GM06990 (cell line): ENCODE data around the gene ARHGAP26.

ENCODE experiments used
- DNase-seq: peaks from one replicate; pipeline ENCODE4 v3.0.0-alpha.2; 2011; ENCODE audit not compliant: insufficient read length; ENCODE audit errors: extremely low read depth
- H3K27me3 ChIP-seq: replicated peaks from 2 replicates; pipeline ENCODE4 v1.6.0; 2011; ENCODE audit warnings: low read length; ENCODE audit not compliant: control insufficient read depth, insufficient read depth
- H3K36me3 ChIP-seq: 2 replicates; pipeline ENCODE4 v1.5.1; 2011; ENCODE audit warnings: low read length; ENCODE audit not compliant: control insufficient read depth, insufficient read depth
- H3K4me3 ChIP-seq: replicated peaks from 2 replicates; pipeline ENCODE4 v1.5.1; 2011; ENCODE audit warnings: low read depth, mild to moderate bottlenecking, control low read depth, low read length
- TF ChIP-seq, protein P1 (sequence below): IDR thresholded peaks from 2 replicates; pipeline ENCODE4 v1.5.1; 2011; ENCODE audit warnings: low read length, control low read depth, mild to moderate bottlenecking, inconsistent platforms; ENCODE audit not compliant: insufficient read depth, poor library complexity, severe bottlenecking

Gene ARHGAP26

DNA sequence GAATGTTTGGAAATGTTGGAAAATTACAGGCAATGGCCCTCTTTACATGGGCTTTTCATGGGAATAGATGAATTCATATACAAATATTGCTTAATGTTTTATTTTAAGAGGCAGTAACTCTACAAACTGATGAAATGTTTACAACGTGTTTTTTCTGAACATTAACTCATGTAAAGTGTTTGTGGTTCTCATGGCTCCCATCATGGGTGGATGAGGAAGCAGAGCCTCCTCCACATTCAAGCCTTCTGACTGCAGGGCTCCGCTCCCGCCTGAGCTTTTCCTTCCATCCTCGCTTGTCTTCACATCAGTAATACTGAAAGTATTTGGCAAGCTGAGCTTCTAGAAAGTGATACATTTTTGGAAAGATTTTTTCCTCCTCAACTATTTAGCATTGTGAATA is 204.2 kb downstream of the ARHGAP26 start:
- DNase-seq: no peak

DNA sequence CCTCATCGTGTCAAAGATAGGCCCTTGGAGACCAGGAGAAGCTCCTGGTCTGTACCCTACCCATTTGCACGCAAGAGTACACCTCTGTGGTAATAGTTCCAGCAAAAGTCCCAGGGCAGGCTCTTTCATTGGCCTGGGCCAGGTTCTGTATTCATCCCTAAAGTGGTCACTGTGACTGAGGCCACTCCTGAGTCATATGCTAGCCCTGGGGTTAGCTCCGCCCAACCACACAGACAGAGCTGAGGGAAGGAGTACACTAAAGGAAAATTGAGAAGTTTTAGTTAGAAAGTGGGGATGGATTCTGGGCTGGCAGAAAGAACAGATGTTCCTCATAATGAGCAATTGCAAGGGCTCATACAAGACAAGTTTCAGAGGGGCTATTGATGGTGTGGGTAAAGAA is 206.7 kb downstream of the ARHGAP26 start:
- no peak overlapping the region for H3K4me3 ChIP-seq
- no peaks in the 10 kb centered on the region for H3K36me3 ChIP-seq
- no peak for DNase-seq
- TF ChIP-seq, protein P1, sequence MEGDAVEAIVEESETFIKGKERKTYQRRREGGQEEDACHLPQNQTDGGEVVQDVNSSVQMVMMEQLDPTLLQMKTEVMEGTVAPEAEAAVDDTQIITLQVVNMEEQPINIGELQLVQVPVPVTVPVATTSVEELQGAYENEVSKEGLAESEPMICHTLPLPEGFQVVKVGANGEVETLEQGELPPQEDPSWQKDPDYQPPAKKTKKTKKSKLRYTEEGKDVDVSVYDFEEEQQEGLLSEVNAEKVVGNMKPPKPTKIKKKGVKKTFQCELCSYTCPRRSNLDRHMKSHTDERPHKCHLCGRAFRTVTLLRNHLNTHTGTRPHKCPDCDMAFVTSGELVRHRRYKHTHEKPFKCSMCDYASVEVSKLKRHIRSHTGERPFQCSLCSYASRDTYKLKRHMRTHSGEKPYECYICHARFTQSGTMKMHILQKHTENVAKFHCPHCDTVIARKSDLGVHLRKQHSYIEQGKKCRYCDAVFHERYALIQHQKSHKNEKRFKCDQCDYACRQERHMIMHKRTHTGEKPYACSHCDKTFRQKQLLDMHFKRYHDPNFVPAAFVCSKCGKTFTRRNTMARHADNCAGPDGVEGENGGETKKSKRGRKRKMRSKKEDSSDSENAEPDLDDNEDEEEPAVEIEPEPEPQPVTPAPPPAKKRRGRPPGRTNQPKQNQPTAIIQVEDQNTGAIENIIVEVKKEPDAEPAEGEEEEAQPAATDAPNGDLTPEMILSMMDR: no peak
- no peaks in the 10 kb centered on the region for H3K27me3 ChIP-seq

More for the DNA sequence above, 204.2 kb downstream of the ARHGAP26 start:
- H3K27me3 ChIP-seq: no peaks in the 10 kb centered on the region
- no peaks in the 10 kb centered on the region for H3K36me3 ChIP-seq
- no peak overlapping the region for H3K4me3 ChIP-seq
- TF ChIP-seq, protein P1: no peak

DNA sequence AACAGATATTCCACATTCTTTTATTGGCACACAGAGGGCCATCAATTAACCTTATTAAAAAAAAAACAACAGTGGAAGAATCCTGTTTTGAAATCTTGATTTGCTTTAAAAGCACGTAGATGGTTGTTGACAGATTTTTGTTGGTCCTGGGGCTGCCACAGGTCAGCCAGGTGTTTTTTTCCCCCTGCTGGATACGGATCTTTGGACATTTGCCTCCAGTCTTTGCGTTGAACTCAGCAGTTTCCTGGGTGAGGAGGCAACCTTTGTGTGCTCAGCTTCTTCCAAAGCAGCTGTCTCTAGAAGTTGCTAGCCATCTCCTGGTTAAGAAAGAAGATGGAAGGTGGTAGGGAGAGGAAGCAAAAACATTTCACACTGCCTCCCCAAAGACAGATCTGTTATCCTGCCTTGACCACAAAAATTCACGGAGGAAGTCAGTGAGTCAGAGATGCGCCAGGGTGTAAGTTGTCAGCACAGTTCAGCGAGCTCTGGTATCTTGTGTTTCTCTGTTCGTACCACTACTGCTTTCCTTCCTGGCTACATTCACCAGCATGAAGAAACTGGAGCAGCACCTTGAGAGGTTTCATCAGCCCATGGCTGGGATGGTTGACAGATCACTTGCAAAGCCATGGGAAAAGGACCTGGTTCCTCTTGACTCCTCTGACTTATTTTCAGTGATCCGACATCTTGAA is 207.3 kb downstream of the ARHGAP26 start:
- H3K27me3 ChIP-seq: no peaks in the 10 kb centered on the region
- DNase-seq: no peak
- TF ChIP-seq, protein P1: no peak
- no peak overlapping the region for H3K4me3 ChIP-seq
- no peaks in the 10 kb centered on the region for H3K36me3 ChIP-seq

DNA sequence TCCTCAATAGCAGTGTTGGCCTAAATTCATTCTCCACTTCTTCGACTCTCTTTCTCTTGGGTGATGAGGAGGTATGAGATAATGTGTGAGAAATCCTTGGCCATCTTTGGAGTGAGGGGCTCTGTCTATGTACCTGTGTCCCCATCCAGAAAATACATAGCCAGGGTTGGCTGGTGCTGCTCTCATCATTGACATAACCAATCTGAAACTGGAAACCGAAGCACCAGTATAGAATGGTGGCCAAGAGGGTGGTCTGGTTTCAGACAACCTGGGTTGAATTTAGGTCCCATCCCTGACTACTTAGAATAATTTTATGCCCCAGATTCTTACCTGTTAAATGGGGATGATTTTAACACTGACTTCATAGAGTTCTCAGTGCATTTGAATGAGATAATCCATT is 208.1 kb downstream of the ARHGAP26 start:
- DNase-seq: no peak

DNA sequence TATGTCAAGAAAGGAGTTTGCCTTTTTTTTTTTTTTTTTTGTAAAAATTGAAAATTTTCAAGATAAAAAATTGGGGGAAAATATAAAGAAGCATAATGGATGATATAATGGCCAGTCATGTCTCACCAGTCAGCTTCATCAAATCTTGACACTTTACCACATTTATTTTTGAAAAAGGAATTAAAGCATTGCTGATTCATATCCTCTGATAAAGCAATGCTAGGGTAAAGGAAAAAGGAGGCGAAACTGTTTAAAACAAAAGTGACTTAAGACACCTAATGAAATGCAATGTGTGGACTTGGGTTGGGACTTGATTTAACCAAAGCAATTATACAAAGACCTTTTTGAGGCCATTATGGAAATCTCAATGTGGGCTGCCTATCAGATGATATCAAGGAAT is 208.5 kb downstream of the ARHGAP26 start:
- Histone ChIP-seq H3K27me3 (no peaks in the 10 kb centered on the region), H3K36me3 (no peaks in the 10 kb centered on the region), H3K4me3 (no peak overlapping the region)
- TF ChIP-seq, protein P1: no peak
- no peak for DNase-seq

More for the DNA sequence above, 208.1 kb downstream of the ARHGAP26 start:
- H3K4me3 ChIP-seq: no peak overlapping the region
- H3K27me3 ChIP-seq: no peaks in the 10 kb centered on the region
- TF ChIP-seq, protein P1: no peak
- H3K36me3 ChIP-seq: no peaks in the 10 kb centered on the region

DNA sequence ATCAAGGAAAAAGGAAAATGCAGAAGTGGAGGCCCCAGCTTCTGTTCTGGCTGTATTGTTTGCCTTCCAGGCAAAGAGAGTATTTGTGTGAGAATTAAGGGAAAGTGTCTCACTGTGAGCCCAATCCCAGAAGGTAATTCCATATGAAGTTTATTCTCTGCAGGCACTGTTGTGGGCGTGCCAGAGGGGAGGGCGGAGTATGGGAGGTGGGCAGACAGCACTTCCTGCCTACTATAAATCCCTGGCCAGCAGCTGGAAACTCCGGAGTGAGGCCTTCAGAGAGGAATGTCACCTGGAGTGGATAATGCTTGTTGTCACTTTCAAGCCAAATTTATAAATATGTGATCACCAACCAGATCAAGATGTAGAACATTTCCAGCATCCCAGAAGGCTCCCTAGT is 209.5 kb downstream of the ARHGAP26 start:
- Histone ChIP-seq H3K4me3 (no peak overlapping the region), H3K27me3 (no peaks in the 10 kb centered on the region), H3K36me3 (no peaks in the 10 kb centered on the region)
- TF ChIP-seq, protein P1: no peak
- no peak for DNase-seq
